HG02981 (cell line): ENCODE measurements around the gene ATP1A1.

Source experiments
- ATAC-seq: cut with Tn5 transposase; IDR thresholded peaks from one replicate; pipeline ENCODE4 v1.9.1; 2021; ENCODE audit warnings: mild to moderate bottlenecking, moderate library complexity; ENCODE audit not compliant: unreplicated experiment

Gene ATP1A1

DNA sequence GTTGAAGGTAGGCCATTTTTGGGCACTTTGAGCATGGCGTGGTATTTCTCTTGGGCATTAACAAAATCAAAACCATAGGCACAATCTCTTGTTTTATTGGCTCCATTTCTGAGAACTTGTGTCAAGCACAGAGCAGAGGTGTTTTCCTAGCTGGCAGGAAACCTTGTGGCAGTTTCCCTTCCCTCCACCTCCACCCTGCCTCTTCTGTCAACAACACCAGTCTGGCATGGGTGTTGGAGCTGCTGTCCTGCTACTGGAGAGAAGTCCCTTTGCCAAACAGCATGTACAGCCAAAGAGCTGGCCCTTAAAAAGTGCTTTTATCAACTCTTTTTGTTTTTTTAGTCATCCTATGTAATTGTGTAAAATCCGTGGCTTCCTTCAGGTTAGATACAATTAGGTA, 16.0 kb downstream of the ATP1A1 start:
- no peak for ATAC-seq

DNA sequence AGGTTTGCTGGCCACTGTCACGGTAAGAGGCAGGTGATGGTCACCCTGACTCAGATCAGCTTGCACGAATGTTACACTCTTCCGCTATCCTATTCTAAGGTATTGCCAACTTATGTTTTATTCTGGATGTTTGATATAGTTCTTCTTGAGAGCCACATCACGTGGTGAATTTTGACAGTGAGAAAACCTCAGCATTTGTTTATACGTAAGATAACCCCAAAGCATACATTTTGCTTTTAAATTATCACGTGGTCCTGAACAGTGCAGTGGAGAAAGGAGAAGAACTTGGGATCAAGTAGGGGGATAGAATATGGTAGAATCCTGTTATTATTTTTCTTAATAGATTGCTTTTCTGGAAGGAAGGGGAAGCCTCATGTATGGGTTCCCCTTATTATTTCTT, 16.6 kb downstream of the ATP1A1 start:
- ATAC-seq: no peak

DNA sequence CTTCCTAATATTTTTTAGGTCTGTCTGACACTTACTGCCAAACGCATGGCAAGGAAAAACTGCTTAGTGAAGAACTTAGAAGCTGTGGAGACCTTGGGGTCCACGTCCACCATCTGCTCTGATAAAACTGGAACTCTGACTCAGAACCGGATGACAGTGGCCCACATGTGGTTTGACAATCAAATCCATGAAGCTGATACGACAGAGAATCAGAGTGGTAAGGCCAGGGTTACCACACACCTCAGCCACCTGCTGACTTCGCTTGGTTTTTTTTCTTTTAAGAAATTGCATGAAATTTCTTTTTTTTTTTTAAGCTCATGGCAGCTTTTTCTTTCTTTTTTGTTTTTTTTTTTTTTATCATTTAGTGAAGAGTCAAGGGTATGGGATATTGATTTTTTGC, 17.2 kb downstream of the ATP1A1 start:
- no peak for ATAC-seq

GRCh38 chr1:116391185-116391584, 18.1 kb downstream of the ATP1A1 start:
- no peak for ATAC-seq

GRCh38 chr1:116392717-116393404, 19.8 kb downstream of the ATP1A1 start:
- no peak for ATAC-seq

DNA sequence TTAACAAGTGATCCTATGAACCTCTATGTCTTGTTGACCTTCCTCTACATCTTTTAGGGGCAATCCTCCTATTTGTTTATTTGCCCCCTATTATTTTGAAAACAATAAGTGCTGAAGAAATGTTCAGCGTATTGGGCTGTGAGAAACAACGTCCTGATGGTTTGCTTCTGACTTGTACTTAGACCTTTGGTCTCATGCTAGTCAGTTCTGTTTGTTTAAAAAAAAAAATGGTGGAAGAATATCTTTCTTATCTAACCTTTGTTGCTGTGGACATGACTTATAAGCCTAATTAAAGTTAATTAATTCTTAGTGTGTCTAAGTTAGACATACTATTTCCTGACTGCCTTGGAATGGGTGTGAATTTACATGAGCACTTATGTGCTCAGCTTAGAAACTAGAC, 20.7 kb downstream of the ATP1A1 start:
- ATAC-seq: no peak

- no peak for ATAC-seq
These were observed 21.2 kb downstream of the ATP1A1 start for GRCh38 chr1:116394270-116394669.

GRCh38 chr1:116396769-116397168, 23.7 kb downstream of the ATP1A1 start:
- ATAC-seq: no peak

- ATAC-seq: no peak
These were observed 24.7 kb downstream of the ATP1A1 start for GRCh38 chr1:116397728-116398127.

- ATAC-seq: no peak
These were observed 27.7 kb downstream of the ATP1A1 start for GRCh38 chr1:116400780-116401179.

DNA sequence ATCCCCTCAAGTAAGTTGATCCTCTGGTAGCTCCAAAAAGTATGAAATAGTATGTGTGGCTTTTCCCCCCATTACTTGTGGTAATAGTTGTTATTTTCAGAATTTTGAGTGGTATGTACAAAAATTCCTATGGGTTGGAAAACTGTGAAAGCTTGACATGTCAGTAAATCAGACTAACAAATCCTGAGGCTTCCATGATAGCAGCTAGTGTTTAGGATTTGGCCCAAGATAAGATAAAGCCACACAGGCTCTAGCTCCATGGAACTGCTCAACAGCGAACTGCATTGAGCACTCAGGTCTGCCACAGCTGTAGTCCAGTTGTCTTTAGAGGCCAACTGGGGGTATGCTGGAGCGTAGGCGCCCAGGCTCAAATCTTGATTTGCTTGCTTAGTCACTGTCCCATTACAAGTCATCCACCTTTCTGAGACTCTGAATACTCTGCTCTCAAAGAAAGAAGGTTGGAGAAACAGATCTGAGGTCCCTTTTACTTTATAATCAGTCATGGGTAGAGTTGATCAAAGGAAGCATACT, 28.7 kb downstream of the ATP1A1 start:
- no peak for ATAC-seq

GRCh38 chr1:116402333-116402732, 29.3 kb downstream of the ATP1A1 start:
- ATAC-seq: no peak

DNA sequence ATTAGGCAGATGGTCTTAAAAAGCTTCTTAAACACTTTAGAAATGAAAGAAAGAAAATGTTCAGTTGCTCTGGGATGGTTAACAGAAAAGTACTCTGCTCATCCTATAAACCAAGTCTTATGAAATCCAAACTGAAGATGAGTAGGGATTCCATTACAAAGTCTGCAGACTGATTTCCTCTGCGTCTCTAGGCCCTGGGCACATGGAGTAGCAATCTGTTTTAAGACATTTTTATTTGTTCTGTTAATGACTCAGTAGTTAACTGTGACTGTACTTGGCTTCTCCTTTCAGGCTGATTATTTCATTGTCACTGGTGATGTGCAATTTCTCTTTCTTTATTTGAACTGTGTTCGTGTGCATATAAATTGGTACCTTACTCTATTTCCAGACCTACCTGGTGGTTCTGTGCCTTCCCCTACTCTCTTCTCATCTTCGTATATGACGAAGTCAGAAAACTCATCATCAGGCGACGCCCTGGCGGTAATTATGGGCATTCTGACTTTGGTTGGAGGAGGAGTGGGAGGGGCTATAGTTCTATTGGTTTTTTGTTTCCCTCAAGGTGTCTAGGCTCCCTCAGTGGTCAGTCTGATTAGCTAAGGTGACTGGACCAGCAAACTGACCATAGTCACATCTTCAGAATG, 30.6 kb downstream of the ATP1A1 start:
- no peak for ATAC-seq

GRCh38 chr1:116404699-116405098, 31.7 kb downstream of the ATP1A1 start:
- no peak for ATAC-seq

GRCh38 chr1:116405241-116406135, 32.4 kb downstream of the ATP1A1 start:
- no peak for ATAC-seq

GRCh38 chr1:116407033-116407432, 34.0 kb downstream of the ATP1A1 start:
- ATAC-seq: no peak

GRCh38 chr1:116408193-116408592, 35.1 kb downstream of the ATP1A1 start:
- ATAC-seq: no peak

GRCh38 chr1:116408803-116409720, 36.0 kb downstream of the ATP1A1 start:
- ATAC-seq: no peak

DNA sequence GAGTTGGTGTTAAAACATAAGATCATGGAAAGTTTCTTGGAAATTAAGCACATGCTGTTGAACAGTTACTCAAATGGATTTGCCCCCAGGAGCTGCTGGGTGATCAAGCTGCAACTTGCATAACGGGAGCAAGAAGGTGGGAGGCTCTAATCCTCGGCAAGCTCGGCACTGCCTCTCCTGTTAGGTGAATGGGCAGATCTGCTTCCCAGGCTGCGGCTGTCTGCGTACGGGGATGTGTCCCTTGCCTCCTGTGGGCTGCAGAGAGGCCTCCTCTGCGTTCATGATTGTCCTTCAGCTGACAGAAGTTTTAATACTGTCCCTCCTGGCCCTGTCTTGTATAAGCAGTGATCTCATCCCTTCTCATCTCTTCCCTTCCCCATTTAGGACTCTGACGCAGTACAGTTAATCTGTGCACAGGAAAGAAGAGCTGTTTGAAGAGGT, 36.7 kb downstream of the ATP1A1 start:
- no peak for ATAC-seq

- ATAC-seq: no peak
These were observed 38.9 kb downstream of the ATP1A1 start for GRCh38 chr1:116411784-116412479.
